Uterine smooth muscle cell (primary cell): ENCODE results near the gene GPR142. TPM values are rescaled to one million over a fixed set of nuclear protein-coding genes. Genes with fewer than 3 reads are reported as not detected.

ENCODE experiments used
- total RNA-seq: library from RNA; depleted of rRNA; stranded (reverse); fragments of >200 nt; gene quantifications from 2 replicates; pipeline ENCODE4 v1.2.3, GENCODE V29; 2014

GPR142 gene, protein sequence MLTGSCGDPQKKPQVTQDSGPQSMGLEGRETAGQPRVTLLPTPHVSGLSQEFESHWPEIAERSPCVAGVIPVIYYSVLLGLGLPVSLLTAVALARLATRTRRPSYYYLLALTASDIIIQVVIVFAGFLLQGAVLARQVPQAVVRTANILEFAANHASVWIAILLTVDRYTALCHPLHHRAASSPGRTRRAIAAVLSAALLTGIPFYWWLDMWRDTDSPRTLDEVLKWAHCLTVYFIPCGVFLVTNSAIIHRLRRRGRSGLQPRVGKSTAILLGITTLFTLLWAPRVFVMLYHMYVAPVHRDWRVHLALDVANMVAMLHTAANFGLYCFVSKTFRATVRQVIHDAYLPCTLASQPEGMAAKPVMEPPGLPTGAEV
- not detected in 2 replicates for total RNA-seq

DNA sequence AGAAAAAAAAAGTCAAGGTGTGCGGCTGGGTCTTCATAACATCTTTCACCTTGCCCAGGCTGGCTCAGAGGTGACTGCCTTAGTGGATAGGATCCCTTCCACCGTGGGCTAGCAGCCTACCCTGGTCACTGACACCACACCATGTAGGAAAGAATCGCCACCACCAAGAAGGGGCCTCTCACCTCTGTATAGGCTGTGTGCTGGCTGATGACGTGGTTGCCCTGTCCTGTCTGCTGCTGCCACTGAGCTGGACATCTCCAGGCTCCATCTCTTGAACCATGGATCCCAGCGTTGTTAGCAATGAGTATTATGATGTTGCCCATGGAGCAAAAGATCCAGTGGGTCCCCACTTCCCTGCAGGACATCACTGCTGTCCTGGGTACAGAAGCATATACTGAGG lies at the start of gene GPR142:
Gene GPR142, plus strand, starts transcription at position 301 of the 400 bp plus-strand sequence. CDS start 2,035 bp downstream, outside the sequence.

DNA sequence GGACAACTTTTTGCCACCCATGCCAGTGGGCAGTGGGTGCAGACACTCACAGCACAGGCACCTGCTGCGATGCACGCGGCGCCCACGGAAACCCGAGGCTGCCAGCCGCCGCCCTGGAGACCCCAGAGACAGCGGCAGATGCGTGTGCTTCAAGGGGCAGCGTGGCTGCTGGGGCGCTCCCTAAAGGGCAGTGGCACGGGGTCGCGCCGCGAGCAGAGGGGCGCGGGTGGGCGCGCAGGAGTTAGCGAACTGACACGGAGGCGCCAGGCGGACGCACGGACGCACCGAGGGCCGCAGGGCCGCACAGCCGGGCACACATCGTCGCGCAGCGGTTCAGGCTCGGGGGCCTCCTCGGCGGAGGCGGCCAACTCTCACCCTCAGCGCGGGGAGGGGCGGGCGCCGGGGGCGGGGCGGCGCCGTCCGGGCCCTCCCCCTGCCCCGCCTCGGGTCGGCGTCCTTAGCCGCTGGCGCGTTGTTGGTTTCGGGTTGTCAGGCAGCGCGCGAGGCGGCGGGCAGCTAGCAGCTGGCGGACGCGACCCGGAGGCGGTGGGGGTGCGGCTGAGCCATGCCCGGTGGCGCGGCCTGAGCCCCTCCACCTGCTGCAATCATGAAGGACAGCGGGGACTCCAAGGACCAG lies 41.4 kb upstream of the GPR142 start, which contains the start of gene KIF19:
Gene KIF19, plus strand, starts transcription at position 484 of the 637 bp plus-strand sequence. Its CDS starts 124 bp downstream, at position 608.

DNA sequence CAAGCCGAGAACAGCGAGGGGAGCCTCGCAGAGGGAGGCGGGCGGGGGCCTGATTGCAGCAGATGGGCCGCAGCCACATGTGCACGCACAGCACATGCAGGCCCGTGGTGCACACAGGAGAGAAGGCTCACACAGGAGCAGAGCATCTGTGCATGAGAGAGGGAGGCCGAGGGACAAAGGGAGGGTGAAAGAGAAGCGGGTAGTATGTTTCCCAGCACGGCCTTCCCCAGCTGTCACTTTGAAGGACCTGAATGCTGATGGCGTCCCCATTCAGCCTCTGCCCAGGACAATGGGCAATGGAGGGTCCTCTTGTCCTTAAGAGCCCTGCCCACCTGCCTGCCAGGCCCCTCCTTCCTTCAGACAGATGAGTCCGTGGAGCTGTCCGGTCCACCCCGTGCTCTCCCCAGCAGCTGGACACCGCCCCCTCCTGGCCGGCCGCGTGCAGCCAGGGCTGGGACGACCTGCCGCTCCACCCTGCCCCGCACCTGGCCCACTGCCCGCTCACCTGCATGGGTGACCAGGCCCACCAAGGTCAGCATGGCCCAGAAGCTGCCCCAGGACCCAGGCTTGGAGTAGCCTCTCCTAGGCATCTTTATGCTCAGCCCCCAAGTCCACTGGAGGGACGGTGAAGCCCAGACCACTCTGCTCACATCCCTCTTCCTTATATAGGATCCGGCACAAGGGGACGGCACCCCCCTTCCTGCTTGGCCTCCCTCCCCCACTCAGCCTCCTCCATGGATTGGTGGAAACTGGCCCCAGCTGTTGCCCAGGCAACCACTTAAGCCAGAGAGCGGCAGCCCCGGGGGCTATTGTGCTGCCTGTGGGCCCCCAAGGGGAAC lies 5.9 kb upstream of the GPR142 start, which contains the start of gene BTBD17:
Gene BTBD17, minus strand, starts transcription at position 639 of the 839 bp plus-strand sequence. Its CDS starts 49 bp downstream, at position 590.

Other genes starting within 250 kb of the GPR142 start
- 476 and 603 TPM in 2 replicates for gene RPL38, start 163.8 kb upstream of the GPR142 start, total RNA-seq
- 1.7 and 2.0 TPM in 2 replicates for gene TTYH2, start 153.9 kb upstream of the GPR142 start, total RNA-seq
- gene DNAI2, start 93.3 kb upstream of the GPR142 start, total RNA-seq: not detected in 2 replicates
- not detected in 2 replicates for gene KIF19, start 41.3 kb upstream of the GPR142 start, total RNA-seq
- not detected in 2 replicates for gene BTBD17, start 5.6 kb upstream of the GPR142 start, total RNA-seq
- gene GPRC5C, start 64.6 kb downstream of the GPR142 start, total RNA-seq: 3.5 and 9.1 TPM in 2 replicates
- not detected in 2 replicates for gene CD300A, start 99.1 kb downstream of the GPR142 start, total RNA-seq
- not detected in 2 replicates for gene CD300LB, start 164.0 kb downstream of the GPR142 start, total RNA-seq
- gene CD300C, start 178.6 kb downstream of the GPR142 start, total RNA-seq: not detected in 2 replicates
- not detected in 2 replicates for gene CD300H, start 200.0 kb downstream of the GPR142 start, total RNA-seq
- not detected in 2 replicates for gene CD300LD, start 224.8 kb downstream of the GPR142 start, total RNA-seq